ENCODE data around the gene UQCR10.

UQCR10 gene

GRCh38 chr22:29765905-29766631 lies 1.1 kb upstream of the UQCR10 start:
- no peak for DNase-seq

GRCh38 chr22:29766632-29767170 lies 468 bp upstream of the UQCR10 start, which contains the start of gene ZMAT5:
Gene ZMAT5, minus strand, starts transcription at chr22:29767007. Its CDS starts 18,463 bp downstream, at chr22:29748544.
- DNase-seq = peak; percentile 95

GRCh38 chr22:29768052-29768693 lies 1.0 kb downstream of the UQCR10 start:
- DNase-seq = no peak

DNA sequence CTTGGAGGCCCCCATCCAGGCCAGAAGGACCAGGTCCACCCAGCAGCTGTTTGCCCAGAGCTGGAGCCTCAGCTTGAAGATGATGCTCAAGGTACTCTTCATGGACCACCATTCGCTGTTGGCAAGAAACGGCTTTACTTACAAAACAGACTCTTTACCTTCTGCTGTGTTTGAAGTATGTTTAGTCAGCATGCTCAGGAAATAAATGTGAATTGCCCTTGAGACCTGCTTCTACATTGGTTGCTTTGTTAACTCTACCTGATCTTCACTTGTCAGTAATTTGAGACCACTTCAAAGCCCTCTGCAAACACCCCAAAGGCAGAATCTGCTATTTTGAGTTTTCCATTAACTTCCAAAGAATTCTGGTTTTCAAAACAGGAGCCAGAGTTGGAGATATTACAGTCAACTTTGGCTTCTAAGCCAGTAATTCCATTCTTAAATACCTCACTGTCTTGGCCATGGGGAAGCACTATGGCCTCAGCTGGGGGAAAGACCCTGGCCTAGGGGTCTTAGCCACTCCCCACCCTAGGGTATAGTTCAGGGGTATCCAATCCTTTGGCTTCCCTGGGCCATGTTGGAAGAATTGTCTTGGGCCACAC lies 2.7 kb downstream of the UQCR10 start:
- no peak for DNase-seq

GRCh38 chr22:29772170-29772641 lies 5.0 kb downstream of the UQCR10 start:
- DNase-seq = peak; percentile 60

GRCh38 chr22:29773233-29773632 lies 6.1 kb downstream of the UQCR10 start:
- DNase-seq = no peak

- DNase-seq = no peak
These were observed 13.1 kb downstream of the UQCR10 start for GRCh38 chr22:29780220-29780619.

DNA sequence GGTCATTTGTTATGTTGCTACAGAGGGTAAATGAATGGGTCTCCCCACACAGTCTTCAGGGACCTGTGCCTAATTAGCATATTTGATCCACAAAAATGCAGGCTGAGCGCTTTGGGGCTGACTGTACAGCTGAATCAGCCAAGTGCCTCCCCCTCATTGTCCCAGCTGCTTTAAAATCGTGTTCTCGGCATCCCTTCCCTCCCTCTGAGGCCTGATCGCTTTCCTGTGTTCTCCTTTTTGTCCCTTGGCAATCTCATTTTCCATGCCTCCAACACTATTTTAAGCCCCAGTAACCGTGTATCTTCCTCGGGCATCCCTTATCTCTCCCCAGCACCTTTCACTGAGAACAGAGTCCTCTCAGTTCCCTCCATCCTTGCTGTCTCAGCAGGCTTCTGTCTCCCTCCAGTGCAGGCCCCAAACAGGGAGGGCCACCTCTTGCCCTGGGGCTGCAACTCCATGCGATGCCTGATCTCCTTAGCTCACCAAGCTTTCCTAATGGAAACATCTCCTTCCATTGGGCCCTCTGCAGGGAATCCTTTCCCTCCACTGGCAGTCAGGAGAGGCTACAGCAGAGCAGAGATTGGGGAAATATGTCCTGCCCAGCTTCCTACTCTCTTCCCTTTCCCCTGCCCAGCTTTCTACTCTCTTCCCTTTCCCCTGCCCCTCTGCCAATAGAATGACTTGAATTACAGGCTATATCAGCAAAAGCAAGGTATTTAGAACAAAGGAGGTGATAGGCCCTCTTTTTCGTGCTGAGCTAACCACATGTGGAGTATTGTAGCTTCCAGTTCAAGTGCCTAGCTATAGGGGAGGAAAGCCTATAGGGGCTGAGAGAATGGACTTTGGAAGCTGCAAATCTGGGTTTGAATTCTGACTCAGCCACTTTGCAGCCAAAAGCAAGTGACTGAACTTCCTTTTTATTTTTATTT lies 13.8 kb downstream of the UQCR10 start:
- no peak for DNase-seq

DNA sequence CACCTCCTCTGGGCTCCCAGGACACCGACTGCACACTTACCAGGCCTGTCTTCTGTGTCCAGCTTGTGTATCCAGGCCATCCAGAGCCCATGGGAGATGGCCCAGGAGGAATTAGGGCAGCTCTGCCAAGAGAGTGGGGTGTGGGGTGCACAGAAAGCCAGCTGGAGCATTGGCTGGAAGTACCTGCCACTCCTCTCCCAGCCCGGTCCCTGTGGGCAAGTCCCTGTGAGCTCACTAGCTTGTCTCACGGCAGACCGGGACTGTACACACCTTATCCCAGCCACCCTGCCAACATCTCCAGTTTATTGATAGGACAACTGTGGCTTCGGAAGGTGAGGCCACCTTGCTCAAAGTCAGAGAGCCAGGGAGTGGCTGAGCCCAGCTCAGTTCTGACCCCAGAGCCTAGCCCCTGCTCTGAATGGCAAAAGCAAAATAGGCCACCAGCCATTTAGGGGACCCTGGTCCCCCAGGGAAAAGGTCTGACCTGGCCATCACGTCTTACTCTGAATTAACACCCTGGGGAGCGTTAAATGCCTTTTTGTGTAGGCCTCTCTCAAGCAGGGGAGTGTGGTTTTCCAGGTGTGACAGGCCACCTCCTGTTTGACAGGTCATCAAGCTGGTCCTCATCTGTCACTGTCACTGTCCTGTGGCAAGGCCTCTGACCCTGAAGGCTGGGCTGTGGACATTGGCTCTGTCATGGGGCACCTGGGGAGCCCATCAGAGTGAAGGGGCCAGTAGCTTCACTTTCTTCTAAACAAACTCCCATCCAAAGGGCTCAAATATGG lies 15.1 kb downstream of the UQCR10 start:
- DNase-seq = no peak

DNA sequence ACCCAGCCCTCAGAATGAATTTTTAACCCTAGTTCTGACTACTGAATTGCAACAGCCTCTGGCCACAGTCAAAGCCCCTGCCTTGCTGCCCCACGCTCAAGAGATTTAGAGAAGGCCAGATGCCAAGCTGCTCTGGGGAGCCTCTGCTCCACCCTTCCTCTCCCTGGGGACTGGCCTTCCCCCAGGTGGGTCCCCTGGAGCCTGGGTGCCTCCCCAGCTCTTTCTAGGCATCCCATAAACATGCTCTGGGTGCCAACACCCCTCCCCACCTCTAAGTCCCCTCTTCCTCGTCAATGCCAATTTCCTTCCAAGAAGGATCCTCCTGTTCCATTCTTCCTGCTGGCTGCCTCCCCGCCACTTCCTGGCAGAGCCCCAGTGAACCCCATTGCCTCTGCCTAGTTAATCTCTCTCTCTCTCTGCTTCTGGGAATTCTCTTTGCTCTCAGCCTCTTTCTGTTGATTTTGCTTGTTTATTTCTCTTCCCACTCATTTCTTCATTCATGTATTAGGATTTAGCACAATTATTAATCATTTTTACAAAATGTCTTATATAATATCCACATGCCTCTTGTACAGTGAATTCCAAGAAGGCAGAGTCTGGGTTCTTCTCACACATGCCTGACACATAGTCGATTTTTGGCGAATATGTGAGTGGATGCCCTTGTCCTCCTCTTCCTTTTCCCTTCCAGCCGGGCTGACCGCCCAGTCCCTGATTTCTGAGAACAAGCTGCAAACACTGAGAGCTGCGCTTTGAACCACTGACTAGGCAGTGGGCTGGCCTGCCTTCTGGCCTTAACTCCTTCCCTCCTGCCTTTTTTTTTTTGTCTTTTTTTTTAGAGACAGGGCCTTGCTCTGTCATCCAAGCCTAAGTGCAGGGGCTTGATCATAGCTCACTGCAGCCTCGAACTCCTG lies 17.5 kb downstream of the UQCR10 start:
- DNase-seq = peak; percentile 59

DNA sequence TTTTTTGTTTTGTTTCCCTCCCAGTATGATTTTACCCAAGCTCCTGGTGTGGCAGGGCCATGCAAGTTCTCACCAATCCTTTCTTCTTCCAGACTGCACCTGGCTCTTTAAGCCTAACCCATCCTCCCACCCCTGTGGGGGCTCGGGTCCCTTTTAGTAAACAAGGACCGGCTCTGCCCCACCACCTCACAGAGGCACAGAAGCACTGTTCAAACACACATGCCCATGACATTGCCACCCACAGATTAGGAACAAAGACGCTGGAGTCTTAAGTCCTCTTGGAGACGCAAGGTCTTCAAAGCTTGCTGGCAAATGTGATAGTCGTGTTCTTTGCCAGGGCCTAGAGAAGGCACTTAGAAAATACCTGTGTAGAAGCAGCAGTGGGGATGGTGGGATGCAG lies 18.9 kb downstream of the UQCR10 start:
- no peak for DNase-seq

- no peak for DNase-seq
These were observed 20.3 kb downstream of the UQCR10 start for GRCh38 chr22:29787371-29787980.

GRCh38 chr22:29788339-29789279 lies 21.4 kb downstream of the UQCR10 start:
- DNase-seq = no peak

GRCh38 chr22:29790061-29790460 lies 22.9 kb downstream of the UQCR10 start:
- DNase-seq = no peak

DNA sequence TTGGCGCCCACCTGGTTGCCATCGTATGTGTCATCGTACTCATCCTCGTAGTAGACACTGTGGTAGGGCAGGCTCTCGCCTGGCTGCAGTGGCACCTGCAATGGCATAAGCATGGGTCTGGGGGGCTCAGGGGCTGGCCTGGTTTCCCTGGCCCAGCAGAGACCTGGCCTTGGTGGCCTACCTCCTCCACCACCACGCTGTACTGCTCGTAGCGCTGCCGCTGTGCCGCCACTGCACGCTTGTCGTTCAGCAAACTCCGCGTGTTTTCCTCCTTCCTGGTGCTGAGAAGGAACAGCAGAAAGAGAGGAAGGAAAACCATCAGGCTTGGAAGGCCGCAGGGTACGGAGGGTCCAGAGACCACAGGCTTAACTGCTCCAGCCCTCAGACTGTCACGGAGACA lies 26.2 kb downstream of the UQCR10 start:
- DNase-seq = no peak

GRCh38 chr22:29795663-29796062 lies 28.5 kb downstream of the UQCR10 start:
- DNase-seq = no peak

DNA sequence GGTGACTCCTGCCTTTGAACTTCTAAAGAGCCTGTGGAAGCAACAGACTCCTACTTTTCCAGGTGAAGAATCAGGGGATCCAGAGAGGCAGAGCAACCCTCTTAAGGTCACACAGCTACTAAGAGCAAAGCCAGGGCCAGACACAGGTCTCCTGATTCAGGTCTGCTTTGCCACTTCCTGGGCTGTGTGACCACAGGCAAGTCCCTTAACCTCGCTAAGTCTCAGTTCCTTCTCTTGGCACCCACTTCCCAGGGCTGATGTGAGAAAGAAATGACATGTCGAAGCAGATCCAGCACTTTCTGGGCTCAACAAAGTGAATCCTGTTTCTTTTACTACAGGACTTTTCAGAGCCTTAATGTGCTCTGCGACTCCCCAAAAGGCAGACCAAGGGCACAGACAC lies 30.2 kb downstream of the UQCR10 start:
- no peak for DNase-seq

- no peak for DNase-seq
These were observed 31.1 kb downstream of the UQCR10 start for GRCh38 chr22:29798318-29798717.

GRCh38 chr22:29798801-29799200 lies 31.6 kb downstream of the UQCR10 start:
- DNase-seq = no peak
